Urinary bladder (tissue), 4 donors: ENCODE results near the gene CD59. TPM values are rescaled to one million over a fixed set of nuclear protein-coding genes. Genes with fewer than 3 reads are reported as not detected.
"Not testable (repeated sequence)": the region's sequence is repeated elsewhere in the genome, so short reads cannot be mapped to it uniquely, and the experiment has no call there.

Experiments used
- DNase-seq: peaks from one replicate; pipeline ENCODE4 v3.0.0-alpha.2; 2015; ENCODE audit errors: extremely low spot score
- H3K27ac ChIP-seq: one replicate; pipeline ENCODE4 v1.5.1; 2013; ENCODE audit warnings: low read depth, mild to moderate bottlenecking, moderate library complexity
- H3K36me3 ChIP-seq: one replicate; pipeline ENCODE4 v1.6.1; 2013; ENCODE audit warnings: mild to moderate bottlenecking, moderate library complexity; ENCODE audit not compliant: insufficient read depth
- H3K4me1 ChIP-seq: one replicate; pipeline ENCODE4 v1.6.1; 2013; ENCODE audit warnings: mild to moderate bottlenecking, moderate library complexity; ENCODE audit not compliant: insufficient read depth
- H3K4me3 ChIP-seq: one replicate; pipeline ENCODE4 v1.5.1; 2013; ENCODE audit warnings: low read depth, low read length
- WGBS: extraction: QIAGEN DNeasy Blood & Tissue Kit; methylation state at CpG from one replicate; pipeline ENCODE4 v1.1.7; 2013; 5-methylcytosine and 5-hydroxymethylcytosine counted together
- polyA plus RNA-seq: library from polyadenylated mRNA; stranded (reverse); fragments of 200-250 nt; gene quantifications from one replicate; pipeline ENCODE4 v1.2.3, GENCODE V29; 2013
- total RNA-seq: library from RNA; depleted of rRNA; stranded (reverse); fragments of >200 nt; gene quantifications from one replicate; pipeline ENCODE4 v1.2.3, GENCODE V29; 2014
- donor health status: healthy with polysubstance abuse.
- donor health status: healthy.

Gene CD59
- total and polyA plus RNA-seq, 2 donors = 143 to 464 TPM

GRCh38 chr11:33668951-33669596 lies 67.1 kb downstream of the CD59 start:
- no peaks in the 10 kb centered on the region for H3K4me1 ChIP-seq
- no peak overlapping the region for H3K4me3 ChIP-seq
- no peak overlapping the region for H3K27ac ChIP-seq
- 95% methylated on average over 6 of the region's 6 CpGs for WGBS
- no peak for DNase-seq
- no peaks in the 10 kb centered on the region for H3K36me3 ChIP-seq

DNA sequence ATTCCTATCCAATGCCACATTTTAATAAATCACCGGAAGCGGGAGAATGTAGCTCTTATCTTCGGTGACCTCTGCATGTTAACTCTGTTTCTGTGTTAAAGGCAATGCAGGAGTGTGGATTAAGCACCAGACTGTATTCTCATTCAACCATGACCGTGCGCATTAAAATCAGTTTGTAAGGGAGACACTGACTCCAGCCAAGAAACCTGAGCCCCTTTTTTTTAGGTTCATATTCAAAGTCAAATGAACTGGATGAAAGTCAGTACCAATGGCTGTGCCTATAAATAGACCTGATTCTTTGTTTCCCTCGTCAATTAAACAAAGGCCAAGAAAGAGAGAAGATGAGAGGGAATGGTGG lies 67.8 kb downstream of the CD59 start:
- H3K4me3 ChIP-seq = no peak overlapping the region
- DNase-seq = no peak
- H3K36me3 ChIP-seq = no peaks in the 10 kb centered on the region
- 72% methylated on average over 6 of the region's 6 CpGs for WGBS
- H3K4me1 ChIP-seq = no peaks in the 10 kb centered on the region
- H3K27ac ChIP-seq = no peak overlapping the region

GRCh38 chr11:33667819-33668467 lies 68.3 kb downstream of the CD59 start:
- Histone ChIP-seq H3K36me3 (no peaks in the 10 kb centered on the region), H3K4me1 (no peaks in the 10 kb centered on the region), H3K27ac (no peak overlapping the region), H3K4me3 (no peak overlapping the region)
- WGBS = 89% methylated on average over 18 of the region's 18 CpGs
- no peak for DNase-seq

GRCh38 chr11:33665350-33666106 lies 70.7 kb downstream of the CD59 start:
- no peak for DNase-seq
- Histone ChIP-seq H3K4me3 (no peak overlapping the region), H3K27ac (no peak overlapping the region), H3K4me1 (no peaks in the 10 kb centered on the region), H3K36me3 (no peaks in the 10 kb centered on the region)
- WGBS = 76% methylated on average over 6 of the region's 6 CpGs

DNA sequence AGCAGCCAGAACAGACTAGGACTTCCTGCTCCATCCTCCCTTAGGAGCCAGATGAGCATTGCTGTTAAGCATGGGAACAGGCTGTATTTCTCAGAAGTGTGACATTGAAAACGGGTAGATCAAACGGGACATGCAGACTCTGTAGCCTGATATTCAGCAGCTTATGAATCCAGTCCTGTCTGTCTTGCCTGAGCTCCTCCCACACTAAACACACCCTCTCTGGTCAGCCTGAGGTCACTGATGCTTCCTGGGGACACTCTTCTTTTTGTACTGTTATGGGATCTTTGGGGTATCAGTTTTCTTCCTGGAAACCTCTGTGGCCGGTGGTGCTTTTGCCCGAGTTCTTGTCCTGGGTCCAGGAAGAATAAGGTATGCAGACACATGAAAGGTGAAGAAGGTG lies 71.4 kb downstream of the CD59 start:
- Histone ChIP-seq H3K27ac (no peak overlapping the region), H3K4me3 (no peak overlapping the region), H3K36me3 (no peaks in the 10 kb centered on the region), H3K4me1 (no peaks in the 10 kb centered on the region)
- WGBS = 64% methylated on average over 4 of the region's 4 CpGs
- no peak for DNase-seq

- DNase-seq = no peak
- 92% methylated on average over 6 of the region's 6 CpGs for WGBS
- Histone ChIP-seq H3K36me3 (no peaks in the 10 kb centered on the region), H3K27ac (no peak overlapping the region), H3K4me3 (no peak overlapping the region), H3K4me1 (no peaks in the 10 kb centered on the region)
Measured at GRCh38 chr11:33664166-33664565, 72.1 kb downstream of the CD59 start.

- H3K27ac ChIP-seq = no peak overlapping the region
- H3K4me3 ChIP-seq = no peak overlapping the region
- H3K4me1 ChIP-seq = no peaks in the 10 kb centered on the region
- H3K36me3 ChIP-seq = no peaks in the 10 kb centered on the region
- DNase-seq = no peak
Measured at GRCh38 chr11:33663121-33663520, 73.1 kb downstream of the CD59 start.

DNA sequence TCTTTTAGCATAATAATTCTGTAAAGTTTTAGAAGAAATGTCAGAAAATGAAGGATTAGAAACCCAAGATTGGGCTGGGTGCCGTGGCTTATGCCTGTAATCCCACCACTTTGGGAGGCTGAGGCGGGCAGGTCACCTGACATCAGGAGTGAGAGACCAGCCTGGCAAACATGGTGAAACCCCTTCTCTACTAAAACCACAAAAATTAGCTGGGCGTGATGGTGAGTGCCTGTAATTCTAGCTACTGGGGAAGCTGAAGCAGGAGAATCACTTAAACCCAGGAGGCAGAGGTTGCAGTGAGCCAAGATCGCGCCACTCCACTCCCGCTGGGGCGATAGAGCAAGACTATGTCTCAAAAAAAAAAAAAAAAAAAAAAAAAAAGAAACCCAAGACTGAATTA lies 74.7 kb downstream of the CD59 start:
- H3K4me3 ChIP-seq, H3K4me1 ChIP-seq, DNase-seq, H3K27ac ChIP-seq, H3K36me3 ChIP-seq: not testable (repeated sequence)
- 91% methylated on average over 7 of the region's 7 CpGs for WGBS

DNA sequence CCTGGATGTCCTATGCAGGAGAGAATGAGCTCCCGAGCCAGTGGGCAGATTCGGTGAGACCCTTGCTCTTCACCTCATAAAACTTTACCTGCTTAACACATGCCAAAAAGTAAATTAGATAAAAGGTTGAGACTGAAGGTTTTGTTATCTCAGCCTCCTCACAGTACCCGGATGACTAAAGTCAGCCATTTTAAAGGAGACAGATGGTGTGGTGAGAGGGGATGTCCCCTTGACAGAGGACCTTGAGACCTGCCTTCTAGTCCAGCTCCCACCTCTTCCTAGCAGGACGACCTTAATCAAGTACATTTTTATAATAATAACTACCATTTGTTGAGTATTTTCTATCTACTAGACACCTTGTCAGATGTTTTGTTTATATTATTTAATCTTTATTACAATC lies 75.3 kb downstream of the CD59 start:
- 75% methylated on average over 4 of the region's 4 CpGs for WGBS
- H3K4me1 ChIP-seq = no peaks in the 10 kb centered on the region
- H3K36me3 ChIP-seq = no peaks in the 10 kb centered on the region
- H3K27ac ChIP-seq = no peak overlapping the region
- no peak overlapping the region for H3K4me3 ChIP-seq
- no peak for DNase-seq

GRCh38 chr11:33659370-33660139 lies 76.7 kb downstream of the CD59 start:
- Histone ChIP-seq H3K27ac (no peak overlapping the region), H3K4me3 (no peak overlapping the region), H3K4me1 (no peaks in the 10 kb centered on the region), H3K36me3 (no peaks in the 10 kb centered on the region)
- DNase-seq = no peak
- 90% methylated on average over 5 of the region's 5 CpGs for WGBS

DNA sequence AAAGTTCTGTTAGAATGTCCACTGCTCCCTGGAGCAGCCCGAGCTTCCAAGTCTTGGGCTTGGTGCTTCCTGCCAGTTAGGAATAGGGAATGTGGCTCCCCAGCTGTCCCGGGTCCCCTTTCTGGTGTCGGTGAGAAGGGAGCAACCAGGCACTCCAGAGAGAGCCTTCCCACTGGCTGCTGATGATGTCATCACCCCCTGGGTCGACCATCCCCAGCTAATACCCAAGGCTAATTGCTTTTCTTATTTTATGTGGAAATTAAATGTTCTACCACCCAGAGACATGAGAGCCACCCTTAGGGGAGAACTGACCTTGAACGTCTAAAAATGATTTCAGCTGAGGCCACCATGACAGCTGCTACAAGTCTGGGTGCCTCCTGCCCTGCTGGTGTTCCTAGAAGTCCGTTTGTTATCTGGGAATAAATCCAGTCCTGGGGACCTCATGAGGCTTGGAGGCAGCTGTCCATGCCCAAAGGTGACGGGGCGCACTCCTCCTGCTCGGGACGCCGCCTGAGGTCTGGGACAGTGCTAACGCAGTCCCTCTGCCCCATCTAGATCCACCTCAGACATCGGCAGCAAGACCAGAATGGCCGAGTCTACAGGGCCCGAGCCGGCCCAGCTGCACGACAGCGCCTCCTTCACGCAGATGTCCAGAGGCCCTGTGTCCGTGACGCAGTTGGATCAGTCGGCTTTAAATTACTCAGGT lies 77.9 kb downstream of the CD59 start:
- H3K36me3 ChIP-seq = no peaks in the 10 kb centered on the region
- 84% methylated on average over 22 of the region's 22 CpGs for WGBS
- H3K4me3 ChIP-seq = no peak overlapping the region
- no peaks in the 10 kb centered on the region for H3K4me1 ChIP-seq
- H3K27ac ChIP-seq = no peak overlapping the region
- DNase-seq = no peak

GRCh38 chr11:33657757-33658156 lies 78.5 kb downstream of the CD59 start:
- WGBS = 91% methylated on average over 3 of the region's 3 CpGs
- H3K4me1 ChIP-seq = no peaks in the 10 kb centered on the region
- no peak overlapping the region for H3K4me3 ChIP-seq
- no peak for DNase-seq
- no peaks in the 10 kb centered on the region for H3K36me3 ChIP-seq
- H3K27ac ChIP-seq = no peak overlapping the region

DNA sequence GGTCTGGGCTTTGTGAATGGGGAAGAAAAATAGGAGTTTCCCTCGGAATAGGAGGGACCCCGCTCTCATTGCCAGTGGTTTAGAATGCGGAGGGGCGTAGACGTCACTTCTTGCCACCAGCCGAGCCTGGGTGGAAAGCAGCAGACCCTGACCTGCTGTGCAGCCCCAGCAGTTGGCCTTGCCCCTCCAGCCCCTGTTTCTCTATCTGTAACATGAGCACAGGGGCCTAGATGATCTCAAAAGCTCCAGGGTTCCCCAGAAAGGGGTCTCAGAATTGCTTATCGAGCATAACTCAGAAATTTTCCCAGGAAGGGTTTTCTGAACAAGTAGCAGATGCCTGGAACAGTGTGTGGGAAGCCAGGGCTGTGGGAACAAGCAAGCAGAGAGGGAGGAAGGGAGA lies 79.5 kb downstream of the CD59 start:
- H3K36me3 ChIP-seq = no peaks in the 10 kb centered on the region
- no peak for DNase-seq
- H3K4me3 ChIP-seq = no peak overlapping the region
- no peaks in the 10 kb centered on the region for H3K4me1 ChIP-seq
- H3K27ac ChIP-seq = no peak overlapping the region
- WGBS = 93% methylated on average over 7 of the region's 7 CpGs
